H1 (cell line): ENCODE results near the gene CNTF. TPM values are rescaled to one million over a fixed set of nuclear protein-coding genes. Genes with fewer than 3 reads are reported as not detected.

Source experiments
- CTCF ChIA-PET: fragments of 300-600 bp; sonication (Branson Sonifier 250); formaldehyde crosslinking; loops from one replicate; lab custom pipeline; 2021; ENCODE audit not compliant: partially characterized antibody; lab: Charles Lee
- POLR2A ChIA-PET: fragments of 300-600 bp; sonication (Branson Sonifier 250); formaldehyde crosslinking; loops from one replicate; lab custom pipeline; 2021; ENCODE audit warnings: inconsistent platforms; ENCODE audit not compliant: partially characterized antibody; lab: Charles Lee
- DNase-seq, 2 experiments: peaks; one replicate each; pipeline versions ENCODE4 v3.0.0 to v3.0.0-alpha.2; 2010 to 2022; ENCODE audit warnings: low spot score in 2 of 2, low read depth in 1 of 2, mixed read lengths in 1 of 2
- FAIRE-seq: peaks from 2 replicates; lab custom pipeline; 2011; peaks lifted over from hg19 to GRCh38; lab: Jason Lieb, UNC
- H2AFZ ChIP-seq: 2 replicates; pipeline ENCODE4 v1.8.1; 2012; ENCODE audit warnings: low read length, inconsistent platforms
- H2AK5ac ChIP-seq: 2 replicates; pipeline ENCODE4 v1.6.1; 2013; ENCODE audit warnings: low read depth, low read length
- H2BK120ac ChIP-seq: replicated peaks from 2 replicates; pipeline ENCODE3; 2013; ENCODE audit warnings: low read depth, low read length, inconsistent platforms
- H2BK12ac ChIP-seq: 2 replicates; pipeline ENCODE4 v1.6.1; 2013; ENCODE audit warnings: low read depth, low read length
- H2BK15ac ChIP-seq: 2 replicates; pipeline ENCODE4 v1.6.1; 2013; ENCODE audit warnings: low read length
- H2BK20ac ChIP-seq: 2 replicates; pipeline ENCODE4 v1.6.1; 2013; ENCODE audit warnings: low read length
- H2BK5ac ChIP-seq: 2 replicates; pipeline ENCODE4 v1.6.1; 2013; ENCODE audit warnings: low read depth, low read length
- H3K14ac ChIP-seq: 2 replicates; pipeline ENCODE4 v1.6.1; 2013; ENCODE audit warnings: inconsistent platforms; ENCODE audit not compliant: insufficient read length
- H3K18ac ChIP-seq: 2 replicates; pipeline ENCODE4 v1.6.1; 2013; ENCODE audit warnings: low read length; ENCODE audit errors: extremely low read depth
- H3K23ac ChIP-seq: 2 replicates; pipeline ENCODE4 v1.6.1; 2013; ENCODE audit warnings: inconsistent platforms; ENCODE audit not compliant: insufficient read length
- H3K23me2 ChIP-seq: 2 replicates; pipeline ENCODE4 v1.6.1; 2013; ENCODE audit warnings: low read depth, low read length
- H3K27ac ChIP-seq: 2 replicates; pipeline ENCODE4 v1.6.1; 2011; ENCODE audit warnings: low read depth, low read length, inconsistent platforms
- H3K27me3 ChIP-seq, 4 experiments: replicated peaks in 1 of 4; 1 replicate in 1 of 4; 2 replicates in 3 of 4; pipeline versions ENCODE4 v1.6.1 to v1.8.1; 2011 to 2013; ENCODE audit warnings: low read length in 3 of 4, mild to moderate bottlenecking in 3 of 4, inconsistent platforms in 2 of 4, mixed read lengths in 2 of 4, moderate library complexity in 1 of 4; ENCODE audit not compliant: control insufficient read depth in 3 of 4, insufficient read depth in 3 of 4; ENCODE audit errors: extremely low read depth in 1 of 4
- H3K36me3 ChIP-seq, 4 experiments: 2 replicates each; pipeline versions ENCODE4 v1.6.1 to v1.8.1; 2011 to 2013; ENCODE audit warnings: mild to moderate bottlenecking in 4 of 4, low read length in 3 of 4, moderate library complexity in 2 of 4, control low read depth in 1 of 4, inconsistent platforms in 1 of 4; ENCODE audit not compliant: insufficient read depth in 4 of 4, control insufficient read depth in 2 of 4
- H3K4ac ChIP-seq: replicated peaks from 2 replicates; pipeline ENCODE3; 2013; ENCODE audit warnings: low read length, low read depth, mixed read lengths, inconsistent platforms; ENCODE audit not compliant: insufficient read length
- H3K4me1 ChIP-seq, 4 experiments: replicated peaks in 1 of 4; 1 replicate in 1 of 4; 2 replicates in 3 of 4; pipeline versions ENCODE4 v1.6.1 to v1.8.1; 2011 to 2013; ENCODE audit warnings: low read length in 3 of 4, inconsistent platforms in 2 of 4, mixed read lengths in 1 of 4; ENCODE audit not compliant: insufficient read depth in 4 of 4, control insufficient read depth in 3 of 4
- H3K4me2 ChIP-seq, 2 experiments: 2 replicates each; pipeline versions ENCODE4 v1.6.1 to v1.8.1; 2011 to 2013; ENCODE audit warnings: low read depth in 2 of 2, low read length in 2 of 2, control low read depth in 1 of 2, inconsistent platforms in 1 of 2, mild to moderate bottlenecking in 1 of 2; ENCODE audit not compliant: insufficient read depth in 1 of 2
- H3K4me3 ChIP-seq, 4 experiments: fragments of 200-600, 300-600 bp in 1 of 4; sonication (generic), shearing (Covaris generic), sonication (Bioruptor Twin) in 1 of 4; 2 replicates each; pipeline versions ENCODE4 v1.5.1 to v1.8.1; 2011 to 2016; ENCODE audit warnings: low read length in 4 of 4, low read depth in 3 of 4, control low read depth in 2 of 4, inconsistent platforms in 2 of 4, mild to moderate bottlenecking in 2 of 4, mixed read lengths in 1 of 4, moderate library complexity in 1 of 4; ENCODE audit not compliant: insufficient read depth in 2 of 4; ENCODE audit errors: extremely low read depth in 1 of 4
- H3K56ac ChIP-seq: replicated peaks from 2 replicates; pipeline ENCODE3; 2013; ENCODE audit warnings: low read depth, mild to moderate bottlenecking, mixed read lengths, low read length, inconsistent platforms; ENCODE audit not compliant: insufficient read length
- H3K79me1 ChIP-seq: 2 replicates; pipeline ENCODE4 v1.6.1; 2013; ENCODE audit warnings: low read depth, low read length, control low read depth
- H3K79me2 ChIP-seq, 2 experiments: 2 replicates each; pipeline versions ENCODE4 v1.6.1 to v1.8.1; 2012 to 2013; ENCODE audit warnings: low read length in 2 of 2, mild to moderate bottlenecking in 2 of 2, inconsistent platforms in 1 of 2; ENCODE audit not compliant: insufficient read depth in 2 of 2, control insufficient read depth in 1 of 2
- H3K9ac ChIP-seq, 4 experiments: replicated peaks in 1 of 4; 1 replicate in 1 of 4; 2 replicates in 3 of 4; pipeline versions ENCODE4 v1.6.1 to v1.8.1; 2011 to 2013; ENCODE audit warnings: low read depth in 3 of 4, low read length in 3 of 4, control low read depth in 2 of 4, mild to moderate bottlenecking in 2 of 4, moderate library complexity in 2 of 4, inconsistent platforms in 1 of 4; ENCODE audit errors: extremely low read depth in 1 of 4
- H3K9me3 ChIP-seq, 2 experiments: 2 replicates each; pipeline versions ENCODE4 v1.6.1 to v1.8.1; 2012 to 2013; ENCODE audit warnings: mild to moderate bottlenecking in 2 of 2, moderate library complexity in 2 of 2, control low read depth in 1 of 2, inconsistent platforms in 1 of 2, low read depth in 1 of 2, low read length in 1 of 2, mixed read lengths in 1 of 2; ENCODE audit not compliant: insufficient read depth in 2 of 2
- H4K20me1 ChIP-seq, 2 experiments: replicated peaks in 1 of 2; 2 replicates each; pipeline versions ENCODE3 to v1.8.1; 2011 to 2013; ENCODE audit warnings: inconsistent platforms in 2 of 2, low read length in 2 of 2, mild to moderate bottlenecking in 1 of 2; ENCODE audit not compliant: insufficient read depth in 2 of 2, control insufficient read depth in 1 of 2
- H4K5ac ChIP-seq: 2 replicates; pipeline ENCODE4 v1.6.1; 2013; ENCODE audit warnings: low read length, low read depth, mixed read lengths, inconsistent platforms; ENCODE audit not compliant: insufficient read length
- H4K8ac ChIP-seq: 2 replicates; pipeline ENCODE4 v1.8.0; 2013; ENCODE audit warnings: mild to moderate bottlenecking, moderate library complexity, low read length, inconsistent platforms; ENCODE audit not compliant: insufficient read depth; ENCODE audit errors: extremely low read depth
- H4K91ac ChIP-seq: replicated peaks from 2 replicates; pipeline ENCODE3; 2013; ENCODE audit warnings: low read length, mixed read lengths, inconsistent platforms; ENCODE audit not compliant: insufficient read length
- CHD2 ChIP-seq: IDR thresholded peaks from 2 replicates; pipeline ENCODE4 v1.6.1; 2012; ENCODE audit warnings: low read length, improper control_type of control experiment
- CTBP2 ChIP-seq: IDR thresholded peaks from 2 replicates; pipeline ENCODE4 v1.7.0; 2011; ENCODE audit warnings: borderline replicate concordance, mild to moderate bottlenecking, moderate library complexity, mixed read lengths, low read length; ENCODE audit not compliant: insufficient read depth, insufficient read length
- GTF2F1 ChIP-seq: IDR thresholded peaks from 2 replicates; pipeline ENCODE4 v1.6.1; 2012; ENCODE audit warnings: low read depth, low read length, improper control_type of control experiment, borderline replicate concordance
- NANOG ChIP-seq: IDR thresholded peaks from 2 replicates; pipeline ENCODE4 v1.6.1; 2011; ENCODE audit warnings: low read length, low read depth, mild to moderate bottlenecking, inconsistent platforms; ENCODE audit not compliant: insufficient read depth, poor library complexity, severe bottlenecking
- POLR2A ChIP-seq, 2 experiments: IDR thresholded peaks; 1 replicate in 1 of 2; 2 replicates in 1 of 2; pipeline ENCODE4 v1.6.1; 2011; ENCODE audit warnings: low read depth in 2 of 2, low read length in 2 of 2, mild to moderate bottlenecking in 2 of 2; ENCODE audit errors: control extremely low read depth in 1 of 2
- RFX5 ChIP-seq: IDR thresholded peaks from 2 replicates; pipeline ENCODE4 v1.6.1; 2011; ENCODE audit warnings: low read depth, low read length, improper control_type of control experiment, borderline replicate concordance
- SAP30 ChIP-seq: fragments of 300-600 bp; sonication (generic); IDR thresholded peaks from 2 replicates; pipeline ENCODE4 v1.7.1; 2012; ENCODE audit warnings: low read length, moderate library complexity, mild to moderate bottlenecking, inconsistent platforms; ENCODE audit not compliant: insufficient read depth, insufficient replicate concordance
- SIN3A ChIP-seq, 2 experiments: IDR thresholded peaks in 1 of 2; conservative IDR thresholded peaks in 1 of 2; 2 replicates each; pipeline ENCODE4 v1.6.1; 2011 to 2012; ENCODE audit warnings: low read length in 2 of 2, improper control_type of control experiment in 1 of 2, low read depth in 1 of 2, mild to moderate bottlenecking in 1 of 2
- SP1 ChIP-seq: IDR thresholded peaks from 2 replicates; pipeline ENCODE4 v1.6.1; 2011; ENCODE audit warnings: low read depth, low read length
- TEAD4 ChIP-seq: IDR thresholded peaks from 2 replicates; pipeline ENCODE4 v1.6.1; 2012; ENCODE audit warnings: low read depth, low read length, inconsistent platforms, mixed read lengths
- WGBS, 2 experiments: shearing (Covaris generic) in 1 of 2; methylation state at CpG; one replicate each; pipeline versions ENCODE4 v1.1.6 to v1.1.7; 2013 to 2015; ENCODE audit warnings: low lambda C conversion rate in 2 of 2, mixed read lengths in 2 of 2, inconsistent platforms in 1 of 2, low coverage in 1 of 2, missing lambda C conversion rate in 1 of 2; ENCODE audit not compliant: insufficient replicate concordance in 2 of 2, insufficient coverage in 1 of 2, insufficient read length in 1 of 2; ENCODE audit errors: extremely low coverage in 1 of 2, missing lambda C conversion rate in 1 of 2; 5-methylcytosine and 5-hydroxymethylcytosine counted together
- polyA plus RNA-seq, 7 experiments: library from polyadenylated mRNA; depleted of rRNA in 3 of 7; stranded (reverse) in 5 of 7; unstranded in 2 of 7; fragments of >200 nt in 5 of 7; fragments of 200-250 nt in 2 of 7; gene quantifications; 1 replicate in 5 of 7; 2 replicates in 1 of 7; 4 replicates in 1 of 7; pipeline versions ENCODE4 v1.2.1 to v1.2.3, GENCODE V29; 2011 to 2013; ENCODE audit warnings: missing spikeins in 2 of 7, mixed read lengths in 2 of 7
- total RNA-seq: library from RNA; stranded (reverse); fragmentation: NEBNext Ultra II Directional; extraction: Animal tissue kit (Norgen Biotek cat#: 25700); gene quantifications from 2 replicates; pipeline ENCODE4 v1.2.1, GENCODE V29; 2021
- TF ChIP-seq, protein P1 (sequence below): IDR thresholded peaks from 2 replicates; pipeline ENCODE4 v1.6.1; 2012; ENCODE audit warnings: low read length, inconsistent platforms

CNTF gene
- total and polyA plus RNA-seq, 2 of the 8 experiments (the other 6 are each of a cell fraction or from before 2014, with no cell fraction given): 0.41 to 1.5 TPM

DNA sequence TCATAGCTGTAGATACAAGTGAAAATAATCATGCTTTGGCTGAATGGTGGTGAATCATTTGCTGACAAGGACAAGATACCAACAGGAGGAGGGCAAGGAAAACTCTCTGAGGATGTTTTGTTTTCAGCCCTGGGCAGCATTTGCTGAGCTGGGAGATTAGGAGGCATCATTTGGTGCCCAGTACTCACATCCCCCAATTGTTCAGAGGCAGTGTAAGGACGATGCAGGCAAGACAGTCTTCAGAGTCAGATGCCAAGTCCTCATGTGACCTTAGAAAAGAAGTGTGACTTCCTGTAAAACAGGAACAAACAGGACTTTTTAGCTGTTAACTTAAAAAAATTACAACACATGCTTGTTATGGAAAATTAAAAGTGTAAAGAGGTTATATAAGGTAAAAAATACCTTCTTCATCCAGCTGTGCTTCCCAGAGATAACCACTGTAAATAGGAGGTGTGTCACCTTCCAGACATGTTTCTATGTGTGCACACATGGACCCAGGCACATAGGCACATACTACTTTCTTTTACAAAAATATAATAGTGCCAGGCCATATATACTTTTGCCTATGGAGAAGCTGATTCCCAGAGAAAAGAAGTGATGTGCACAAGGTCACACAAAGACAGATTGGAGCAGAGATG lies 18.0 kb downstream of the CNTF start:
- H3K27me3 ChIP-seq: no peaks in the 10 kb centered on the region; a peak in 1 of 7 replicates
- H2AFZ ChIP-seq: no peak overlapping the region
- H2BK20ac ChIP-seq: no peak overlapping the region
- ChIA-PET CTCF (interaction anchor here (2.9 to 4.8 kb wide), 2 partner anchors 12 to 13 kb away, joined by 15 to 37 read pairs; no protein-coding TSS in a partner anchor), POLR2A (interaction anchor here (2.3 kb wide), 1 partner anchor 11 kb away, joined by 7 read pairs; no protein-coding TSS in a partner anchor)
- H4K91ac ChIP-seq: no peak overlapping the region
- peaks cover 7 to 11% of the 10 kb centered on the region in 2 experiments for H3K9me3 ChIP-seq
- H3K4ac ChIP-seq: no peak overlapping the region
- no peak overlapping the region for H4K5ac ChIP-seq
- FAIRE-seq: no peak
- H4K20me1 ChIP-seq: no peaks in the 10 kb centered on the region
- no peaks in the 10 kb centered on the region for H3K23me2 ChIP-seq
- no peak overlapping the region for H3K18ac ChIP-seq
- H2BK12ac ChIP-seq: no peak overlapping the region
- 80% methylated on average over 1 of the region's 1 CpG; no CpG with 5 or more reads in 1 of the 2 experiments for WGBS, 2 experiments
- H3K27ac ChIP-seq: no peak overlapping the region
- no peak overlapping the region for H3K23ac ChIP-seq
- H3K79me1 ChIP-seq: no peaks in the 10 kb centered on the region
- H3K56ac ChIP-seq: no peak overlapping the region
- H4K8ac ChIP-seq: no peak overlapping the region
- no peak overlapping the region for H2AK5ac ChIP-seq
- H3K4me1 ChIP-seq: no peaks in the 10 kb centered on the region
- H3K36me3 ChIP-seq: no peaks in the 10 kb centered on the region
- H3K4me3 ChIP-seq: no peak overlapping the region
- no peaks in the 10 kb centered on the region for H3K79me2 ChIP-seq
- no peak overlapping the region for H2BK120ac ChIP-seq
- no peak overlapping the region for H2BK15ac ChIP-seq
- DNase-seq: no peak
- H3K4me2 ChIP-seq: no peak overlapping the region
- H2BK5ac ChIP-seq: no peak overlapping the region
- no peak overlapping the region for H3K9ac ChIP-seq
- H3K14ac ChIP-seq: no peak overlapping the region
- TF ChIP-seq SAP30: no peak
- TF ChIP-seq NANOG: no peak
- no peak for TF ChIP-seq RFX5
- no peak for TF ChIP-seq CHD2
- TF ChIP-seq, protein P1, sequence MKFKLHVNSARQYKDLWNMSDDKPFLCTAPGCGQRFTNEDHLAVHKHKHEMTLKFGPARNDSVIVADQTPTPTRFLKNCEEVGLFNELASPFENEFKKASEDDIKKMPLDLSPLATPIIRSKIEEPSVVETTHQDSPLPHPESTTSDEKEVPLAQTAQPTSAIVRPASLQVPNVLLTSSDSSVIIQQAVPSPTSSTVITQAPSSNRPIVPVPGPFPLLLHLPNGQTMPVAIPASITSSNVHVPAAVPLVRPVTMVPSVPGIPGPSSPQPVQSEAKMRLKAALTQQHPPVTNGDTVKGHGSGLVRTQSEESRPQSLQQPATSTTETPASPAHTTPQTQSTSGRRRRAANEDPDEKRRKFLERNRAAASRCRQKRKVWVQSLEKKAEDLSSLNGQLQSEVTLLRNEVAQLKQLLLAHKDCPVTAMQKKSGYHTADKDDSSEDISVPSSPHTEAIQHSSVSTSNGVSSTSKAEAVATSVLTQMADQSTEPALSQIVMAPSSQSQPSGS: no peak
- TF ChIP-seq POLR2A (IDR thresholded peaks at IDR 0.05; ENCODE audit: control extremely low read depth in 1 of 2, low read depth in 2 of 2, low read length in 2 of 2): no peak
- TF ChIP-seq CTBP2: no peak
- TF ChIP-seq SP1: no peak
- no peak for TF ChIP-seq SIN3A (conservative IDR thresholded peaks at IDR 0.05 in 1 of 2, IDR thresholded peaks at IDR 0.05 in 1 of 2; ENCODE audit: low read depth in 1 of 2, low read length in 2 of 2)
- no peak for TF ChIP-seq TEAD4
- TF ChIP-seq GTF2F1: no peak
